Activated gamma-delta T cell treated with anti-CD3 and anti-CD28 coated beads, Interleukin-2, amount 50 U/mL, for 16 hours (primary cell): Measurements from ENCODE around the gene LRP5.

Experiments
- DNase-seq: peaks from one replicate; pipeline ENCODE4 v3.0.0-alpha.2; 2020; ENCODE audit warnings: low read depth

Gene LRP5

DNA sequence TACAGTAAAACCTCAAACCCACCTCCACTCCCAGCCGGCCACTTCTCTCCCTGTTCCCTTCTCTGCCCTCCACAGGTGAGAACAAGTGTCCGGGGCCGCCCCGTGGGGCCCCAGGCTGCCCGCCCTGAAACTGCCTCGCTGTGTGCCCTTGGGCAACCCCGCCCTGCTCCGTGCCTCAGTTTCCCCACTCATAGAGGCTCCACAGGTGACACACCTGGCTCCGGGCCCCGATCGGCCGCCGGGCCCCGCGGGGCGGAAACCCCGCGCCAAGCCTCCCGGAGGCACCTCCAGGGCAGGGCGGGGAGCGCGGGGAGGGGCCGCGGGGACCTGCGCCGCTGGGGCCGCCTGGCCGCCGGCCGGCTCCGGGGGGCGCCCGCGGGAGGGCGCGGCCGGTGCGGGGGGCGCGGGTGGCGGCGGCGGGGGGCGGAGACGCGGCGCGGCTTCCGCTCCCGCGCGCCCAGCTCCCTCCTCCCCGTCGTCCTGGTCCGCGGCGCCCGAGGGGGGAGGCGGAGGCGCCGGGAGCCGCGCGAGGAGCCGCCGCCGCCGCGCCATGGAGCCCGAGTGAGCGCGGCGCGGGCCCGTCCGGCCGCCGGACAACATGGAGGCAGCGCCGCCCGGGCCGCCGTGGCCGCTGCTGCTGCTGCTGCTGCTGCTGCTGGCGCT, at the start of gene LRP5:
Gene LRP5, plus strand, starts transcription at position 475 of the 663 bp plus-strand sequence. Its CDS starts 124 bp downstream, at position 599.
- DNase-seq: no peak

DNA sequence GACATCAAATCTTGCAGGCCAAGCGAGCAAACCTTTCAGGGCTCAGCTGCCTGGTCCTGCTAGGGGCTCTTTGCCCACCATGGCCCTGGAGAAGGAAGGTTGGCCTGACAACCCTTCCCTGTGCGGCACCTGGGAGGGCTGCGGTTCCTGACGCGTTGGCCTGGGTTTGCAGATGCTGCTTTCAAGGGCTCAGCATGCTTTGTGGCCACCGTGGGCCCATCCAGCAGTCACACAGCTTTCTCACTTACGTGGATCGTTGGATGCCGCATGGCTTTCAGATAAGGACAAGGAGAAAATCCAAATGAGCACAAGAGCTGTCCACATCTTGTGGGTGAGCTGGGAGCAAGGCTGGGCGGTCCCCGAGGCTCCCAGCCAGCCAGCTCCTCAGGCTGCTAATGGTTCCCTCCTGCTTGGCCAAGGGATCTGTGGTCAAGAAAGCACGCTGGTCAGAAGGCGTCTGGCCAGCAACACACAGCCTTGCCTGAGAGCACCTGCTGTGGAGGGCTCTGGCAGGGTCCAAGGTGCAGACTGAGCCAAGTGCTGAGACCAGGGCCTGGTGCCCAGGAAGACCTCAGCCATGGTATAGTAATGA, 48.9 kb upstream of the LRP5 start:
- no peak for DNase-seq

DNA sequence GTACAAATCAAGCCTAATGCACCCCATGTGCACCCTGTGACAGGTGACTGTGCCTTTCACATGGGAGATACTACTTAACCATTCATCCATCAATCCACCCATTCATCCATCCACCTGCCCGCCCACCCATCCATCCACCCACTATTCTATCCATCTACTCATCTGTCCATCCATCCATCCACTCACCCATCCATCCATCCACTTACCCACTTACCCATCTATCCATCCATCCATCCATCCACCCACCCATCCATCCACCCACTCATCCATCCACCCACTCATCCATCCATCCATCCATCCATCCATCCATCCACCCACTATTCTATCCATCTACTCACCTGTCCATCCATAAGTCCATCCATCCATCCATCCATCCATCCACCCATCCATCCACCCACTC, 48.1 kb upstream of the LRP5 start:
- no peak for DNase-seq

DNA sequence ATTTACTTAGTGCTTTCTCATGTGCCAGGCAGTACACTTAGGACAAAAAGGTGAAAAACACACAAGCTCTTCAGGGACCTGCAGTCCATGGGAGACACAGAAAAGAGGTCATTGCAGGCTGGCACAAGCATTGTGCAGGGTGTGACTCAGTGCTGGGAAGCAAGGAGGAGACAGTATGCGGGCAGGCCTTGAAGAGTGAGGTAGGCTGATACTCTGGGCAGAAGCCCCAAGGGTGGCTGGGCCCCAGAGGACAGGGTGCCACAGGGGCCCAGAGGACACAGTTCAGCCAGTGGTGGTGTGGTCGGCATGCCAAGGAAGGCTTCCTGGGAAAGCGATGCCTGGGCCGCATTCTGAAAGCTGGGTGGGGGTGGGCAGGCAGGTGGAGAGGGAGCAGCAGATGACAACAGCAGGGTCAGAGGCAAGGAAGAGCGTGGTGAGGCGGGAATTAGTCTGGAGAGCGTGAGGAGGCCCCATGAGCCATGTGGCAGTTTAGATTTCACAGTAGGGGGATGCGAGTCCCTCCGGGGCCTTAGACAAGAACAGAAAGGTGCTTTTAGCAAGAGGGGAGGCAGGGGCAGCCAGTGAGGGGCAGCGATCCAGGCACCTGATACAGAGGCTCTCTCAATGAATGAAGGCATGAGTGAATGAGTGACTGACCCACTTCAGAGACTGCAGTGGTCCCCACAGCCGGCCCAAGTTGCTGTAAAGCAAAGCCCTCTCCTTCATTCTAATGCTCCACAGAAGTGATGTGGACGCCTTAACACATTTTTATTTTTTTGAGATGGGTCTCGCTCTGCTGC, 47.5 kb upstream of the LRP5 start:
- DNase-seq: no peak

DNA sequence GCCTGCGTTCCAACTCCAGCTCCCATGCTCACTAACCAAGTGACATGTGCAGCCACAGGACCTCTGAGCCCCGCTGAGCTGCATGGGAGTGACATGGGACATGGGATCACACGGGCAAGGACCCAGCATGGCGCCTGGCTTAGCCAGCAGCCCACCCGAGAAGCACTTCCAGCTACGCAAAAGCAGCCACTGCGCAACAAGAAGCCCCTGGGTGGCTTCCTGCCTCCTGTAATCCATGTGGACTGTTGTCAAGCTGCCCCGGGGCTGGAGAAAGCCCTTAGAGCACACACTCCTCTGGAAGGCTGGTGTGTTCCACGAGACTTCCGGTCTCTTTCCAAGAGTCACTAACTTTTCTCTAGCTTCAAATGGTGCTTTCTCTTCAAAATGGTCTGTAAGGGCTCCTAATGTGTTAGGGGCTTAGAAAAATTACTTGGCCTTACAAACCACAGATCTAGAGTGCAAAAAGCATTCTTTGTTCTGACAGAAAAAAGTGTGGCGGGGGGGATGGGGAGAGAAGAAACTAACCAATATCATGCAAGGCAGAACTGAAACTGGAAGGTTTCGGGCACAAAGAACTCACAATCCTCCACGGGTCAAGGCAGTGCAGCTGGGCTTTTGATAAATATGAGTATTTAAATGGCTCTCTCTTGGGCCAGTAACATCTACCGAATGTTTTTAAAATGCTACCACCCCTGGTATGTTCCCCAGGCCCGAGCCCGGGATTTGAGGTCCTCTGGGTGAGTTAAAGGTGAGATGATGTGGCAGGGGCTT, 46.1 kb upstream of the LRP5 start:
- no peak for DNase-seq

DNA sequence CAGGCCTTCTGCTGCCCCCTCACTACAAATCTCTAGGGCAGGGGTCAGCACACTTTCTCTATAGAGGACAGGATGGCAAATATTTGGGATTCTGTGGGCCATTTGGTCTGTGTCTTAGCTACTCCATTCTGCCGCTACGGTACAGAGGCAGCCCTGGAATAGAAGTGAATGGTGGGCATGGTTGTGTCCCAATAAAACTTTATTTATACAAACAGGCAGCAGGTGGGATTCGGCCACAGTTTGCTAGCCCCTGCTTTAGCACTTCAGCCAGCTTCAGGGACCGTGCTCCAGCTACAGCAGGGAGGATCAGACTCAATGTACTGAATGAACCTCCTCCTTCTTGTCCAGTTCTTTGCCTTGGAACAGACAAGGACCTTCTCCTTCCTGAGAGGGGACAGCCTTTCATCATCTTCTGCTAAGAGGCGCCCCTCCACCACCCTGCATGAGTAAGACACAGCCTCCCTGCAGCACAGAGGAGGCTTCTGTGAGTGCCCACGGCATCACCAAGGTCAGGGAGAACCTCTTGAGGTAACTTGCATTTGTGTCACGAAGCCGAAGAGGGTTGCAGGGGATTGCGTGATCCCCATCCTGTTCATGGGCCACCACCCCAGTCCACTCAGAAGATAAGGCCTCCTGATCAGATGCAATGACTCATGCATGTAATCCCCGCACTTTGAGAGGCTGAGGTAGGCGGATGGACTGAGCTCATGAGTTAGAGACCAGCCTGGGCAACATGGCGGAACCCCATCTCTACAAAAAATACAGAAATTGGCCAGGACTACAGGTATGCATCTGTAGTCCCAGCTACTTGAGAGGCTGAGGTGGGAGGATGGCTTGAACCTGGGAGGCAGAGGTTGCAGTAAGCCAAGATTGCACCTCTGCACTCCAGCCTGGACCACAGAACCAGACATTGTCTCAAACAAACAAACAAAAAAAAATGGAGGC, 45.2 kb upstream of the LRP5 start:
- no peak for DNase-seq

DNA sequence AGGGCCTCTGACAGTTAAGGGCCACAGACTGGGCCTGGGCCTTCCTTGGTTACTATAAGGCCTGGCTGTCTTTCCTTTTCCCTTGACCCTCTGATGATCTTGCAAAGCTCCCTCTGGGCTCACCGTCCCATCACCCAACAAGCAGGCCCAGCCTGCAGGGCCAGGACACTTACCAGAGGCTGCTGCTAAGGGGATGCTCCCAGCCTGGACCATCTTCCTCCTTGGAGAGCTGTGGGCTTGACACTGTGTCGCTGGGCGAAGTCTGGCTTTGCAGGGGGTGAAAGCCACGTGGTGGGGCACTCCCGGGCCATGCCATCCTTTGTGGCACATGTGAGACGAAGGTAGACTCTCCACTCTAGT, 44.5 kb upstream of the LRP5 start:
- DNase-seq: no peak

DNA sequence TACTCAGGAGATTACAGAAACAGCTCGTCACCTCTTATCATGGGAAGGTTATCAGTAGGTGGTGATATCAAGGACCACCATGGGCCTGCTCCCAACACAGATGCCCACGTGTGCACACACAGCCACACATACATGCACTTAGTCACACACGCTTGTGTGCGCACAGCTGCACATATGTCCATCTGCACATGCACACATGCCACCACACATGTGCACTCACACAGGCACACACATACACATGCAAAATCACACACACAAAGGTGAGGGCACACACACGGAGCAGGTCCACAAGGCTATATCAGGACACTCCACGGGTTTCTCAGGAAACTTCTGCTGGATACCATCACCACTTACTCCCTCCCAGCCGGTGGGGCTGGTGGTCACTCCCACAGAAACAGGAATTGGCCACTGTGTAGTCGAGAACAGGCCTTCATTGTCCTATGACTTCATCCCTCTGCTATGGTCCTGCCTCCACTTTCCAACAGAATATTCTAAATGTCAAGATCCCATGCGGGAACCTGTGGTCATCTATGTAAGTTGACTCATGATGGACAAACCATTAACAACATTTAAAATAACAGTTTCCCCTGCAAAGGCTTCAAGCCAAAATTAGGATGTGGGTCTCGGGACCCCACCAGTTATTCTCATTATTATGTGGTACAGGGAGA, 42.8 kb upstream of the LRP5 start:
- DNase-seq: no peak

DNA sequence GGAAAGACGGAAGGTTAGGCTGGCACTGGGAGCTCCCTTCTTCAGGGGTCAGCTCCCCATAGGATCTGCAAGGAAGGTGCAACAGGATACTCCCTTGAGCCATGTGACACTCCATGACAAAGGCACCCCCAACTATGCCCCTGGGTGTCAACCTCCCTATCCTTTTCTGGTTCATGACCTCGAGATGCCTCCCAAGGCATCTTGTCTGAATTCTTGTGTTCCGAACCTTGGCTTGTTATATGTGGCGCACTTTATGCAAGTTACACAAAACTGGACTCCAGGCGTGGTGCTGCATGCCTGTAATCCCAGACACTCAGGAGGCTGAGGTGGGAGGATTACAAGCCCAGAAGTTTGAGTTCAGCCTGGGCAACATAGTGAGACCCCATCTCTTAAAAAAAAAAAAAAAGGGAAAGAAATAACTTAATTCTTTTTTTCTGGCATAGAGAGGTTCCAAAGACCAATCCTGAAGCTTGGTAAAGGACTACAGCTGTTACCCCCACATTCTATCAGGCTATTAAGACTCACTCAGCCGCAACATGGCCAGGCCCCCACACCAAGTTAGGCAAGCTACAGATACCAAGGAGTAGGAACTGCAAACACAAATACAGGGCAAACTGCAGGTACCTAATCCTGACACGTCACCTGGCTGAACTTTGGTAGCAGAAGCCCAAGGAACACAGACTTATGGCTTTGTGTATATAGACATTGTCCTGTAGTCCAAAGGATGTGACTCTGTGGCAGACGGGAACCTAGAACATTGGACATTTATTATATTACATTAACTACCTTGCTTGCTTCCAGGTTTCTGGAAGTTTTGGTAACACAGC, 42.0 kb upstream of the LRP5 start:
- DNase-seq: no peak

DNA sequence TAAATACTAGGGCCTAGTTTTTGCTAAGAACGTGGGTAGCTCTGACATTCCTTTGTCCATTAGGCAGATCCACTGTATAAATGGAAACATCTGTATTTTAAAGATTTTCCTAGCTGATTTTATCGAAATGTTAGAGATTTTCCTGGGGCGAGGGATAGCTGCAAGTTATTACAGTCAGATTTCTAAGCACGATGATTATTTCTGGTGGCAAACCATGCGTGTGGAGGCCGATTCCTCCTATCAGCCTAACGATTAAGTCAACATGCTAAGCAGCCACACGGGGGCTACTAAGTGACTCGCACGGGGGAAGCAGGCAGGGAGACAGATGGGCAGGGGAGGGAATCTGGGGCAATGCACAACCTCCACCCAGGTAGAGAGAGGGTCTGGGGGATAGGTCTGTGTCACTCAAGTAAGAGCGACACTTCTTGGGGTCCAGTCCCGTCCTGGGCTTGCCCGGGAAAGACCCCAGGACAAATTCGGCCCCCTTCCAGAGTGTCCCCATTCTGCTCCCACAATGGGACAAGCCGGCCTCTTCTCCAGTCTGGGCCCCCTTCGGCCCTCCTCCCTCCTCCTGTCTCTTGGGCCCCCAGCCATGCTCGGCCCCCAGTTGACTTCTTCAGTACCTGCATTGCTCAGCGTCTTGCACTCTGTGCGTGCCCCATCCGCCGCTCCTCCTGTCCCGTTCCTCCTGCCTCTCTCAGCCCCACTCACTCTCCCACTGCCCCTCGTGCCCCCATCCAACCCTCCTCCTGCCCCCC, 41.2 kb upstream of the LRP5 start:
- peak; percentile 29 for DNase-seq

DNA sequence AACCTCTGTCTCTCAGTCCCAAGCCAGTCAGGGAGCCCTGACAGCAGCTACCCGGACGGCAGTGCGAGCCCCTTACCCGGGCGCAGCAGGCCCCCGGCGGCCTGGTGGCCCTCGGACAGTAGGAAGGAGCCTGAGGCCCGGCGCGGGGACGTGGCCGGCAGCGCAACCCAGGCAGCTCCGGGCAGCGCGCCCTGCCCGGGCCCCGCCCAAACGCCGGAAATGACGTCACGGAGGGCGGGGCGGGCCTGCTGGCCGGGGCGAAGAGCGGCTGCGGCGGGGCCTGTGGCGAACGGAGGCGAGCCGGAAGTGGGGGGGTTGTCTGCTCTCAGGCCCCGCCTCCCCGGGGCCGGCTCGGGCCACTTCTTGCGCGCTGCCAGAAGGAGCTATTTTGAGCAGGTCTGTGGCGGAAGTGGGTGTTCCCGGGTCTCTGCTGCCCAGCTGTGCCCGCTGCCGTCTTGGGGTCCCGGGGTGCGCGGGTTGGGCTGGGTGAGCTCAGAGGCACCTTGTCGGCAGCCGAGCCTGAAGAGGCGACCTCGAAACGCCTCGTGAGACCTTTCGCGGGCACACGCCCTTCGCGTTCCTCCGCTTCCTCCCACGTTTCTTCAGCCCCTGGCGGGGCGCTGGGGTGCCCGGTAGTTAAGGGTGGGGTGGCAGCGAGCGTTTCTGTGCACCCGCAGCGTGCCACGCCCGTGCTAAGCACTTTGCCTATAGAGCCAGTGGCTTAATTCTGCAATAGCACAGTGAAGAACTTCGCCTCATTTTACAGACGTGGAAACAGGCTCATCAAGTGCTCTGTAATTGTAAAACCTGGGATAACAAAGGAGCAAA, 40.4 kb upstream of the LRP5 start, which contains the start of gene C11orf24:
Gene C11orf24, minus strand, starts transcription at position 193 of the 828 bp plus-strand sequence. CDS start 8,206 bp downstream, outside the sequence.
- peak; percentile 90 for DNase-seq

DNA sequence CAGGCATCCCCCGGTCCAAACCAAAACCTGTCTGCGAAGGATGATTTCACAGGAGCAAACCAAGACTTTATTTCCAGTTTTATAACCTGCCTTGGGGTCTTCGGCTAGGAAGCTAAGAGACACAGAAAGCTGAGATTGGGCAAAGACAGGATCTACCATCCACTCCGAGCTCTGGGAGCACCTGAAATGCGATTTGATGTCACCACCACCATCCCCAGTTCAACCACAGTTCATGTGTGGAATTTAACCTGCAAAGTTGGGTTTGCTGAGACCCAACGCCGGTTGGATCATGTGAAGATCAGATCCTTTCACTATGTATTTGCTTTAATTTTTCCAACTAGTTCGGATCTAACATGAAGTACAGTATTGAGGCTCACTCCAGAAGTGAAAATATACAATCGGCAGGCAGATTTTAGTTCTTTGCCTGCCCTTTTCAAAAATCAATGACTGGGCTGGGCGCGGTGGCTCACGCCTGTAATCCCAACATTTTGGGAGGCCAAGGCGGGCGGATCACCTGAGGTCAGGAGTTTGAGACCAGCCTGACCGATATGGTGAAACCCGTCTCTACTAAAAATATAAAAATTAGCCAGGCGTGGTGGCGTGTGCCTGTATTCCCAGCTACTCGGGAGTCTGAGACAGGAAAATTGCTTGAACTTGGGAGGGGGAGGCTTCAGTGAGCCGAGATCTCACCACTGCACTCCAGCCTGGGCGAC, 39.2 kb upstream of the LRP5 start:
- no peak for DNase-seq

DNA sequence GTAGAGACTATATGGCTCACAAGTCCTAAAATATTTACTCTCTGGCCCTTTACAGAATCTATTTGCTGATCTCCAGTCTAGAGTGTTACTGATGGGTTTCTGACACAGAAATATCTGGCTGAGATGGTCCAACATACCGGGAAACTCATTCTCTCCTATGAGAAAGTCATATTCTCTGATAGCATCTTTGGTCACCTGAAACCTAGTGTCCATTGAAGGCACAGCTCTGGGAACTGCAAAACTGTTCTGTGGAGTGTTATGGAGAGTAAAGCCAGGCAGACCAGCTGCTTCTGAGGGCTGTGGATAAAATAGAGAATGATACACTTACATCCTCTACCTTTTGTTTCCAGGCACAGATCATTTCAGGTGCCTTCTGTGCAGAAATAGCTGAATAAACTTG, 38.1 kb upstream of the LRP5 start:
- no peak for DNase-seq

DNA sequence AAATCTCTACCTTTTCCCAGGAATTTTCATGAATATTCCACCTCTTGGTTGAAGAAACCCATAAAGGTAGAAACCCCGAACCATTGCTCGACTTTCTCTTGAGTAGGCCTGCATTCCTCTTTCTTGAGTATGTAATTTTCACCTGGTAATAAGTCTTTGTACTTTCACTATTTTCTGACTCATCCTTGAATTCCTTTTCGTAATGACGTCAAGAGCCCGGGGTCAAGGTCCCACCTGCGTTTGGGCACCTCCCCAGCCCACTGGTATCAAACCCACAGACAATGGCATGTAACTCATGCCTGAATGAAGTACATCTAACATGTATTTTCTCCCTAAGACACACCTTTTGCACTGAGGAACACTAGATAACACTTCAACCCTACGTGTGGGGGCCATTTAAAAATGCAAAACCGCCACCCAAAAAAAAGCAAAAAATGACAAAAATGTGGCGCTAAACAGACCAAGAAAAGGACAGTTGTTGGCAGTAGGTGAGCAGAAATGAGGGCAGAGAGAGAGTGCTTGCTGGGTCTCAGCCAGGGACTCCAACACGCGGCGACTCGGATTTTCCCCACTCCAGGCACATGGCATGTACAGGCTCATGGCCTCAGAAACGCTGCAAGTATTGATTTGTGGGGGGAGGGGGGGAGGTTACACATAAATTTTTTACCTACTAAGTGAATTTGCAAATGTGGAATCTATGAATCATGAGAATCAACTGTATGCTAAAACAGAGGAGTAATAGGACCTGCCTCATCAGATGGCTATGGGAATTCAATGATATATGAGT, 36.5 kb upstream of the LRP5 start:
- no peak for DNase-seq

DNA sequence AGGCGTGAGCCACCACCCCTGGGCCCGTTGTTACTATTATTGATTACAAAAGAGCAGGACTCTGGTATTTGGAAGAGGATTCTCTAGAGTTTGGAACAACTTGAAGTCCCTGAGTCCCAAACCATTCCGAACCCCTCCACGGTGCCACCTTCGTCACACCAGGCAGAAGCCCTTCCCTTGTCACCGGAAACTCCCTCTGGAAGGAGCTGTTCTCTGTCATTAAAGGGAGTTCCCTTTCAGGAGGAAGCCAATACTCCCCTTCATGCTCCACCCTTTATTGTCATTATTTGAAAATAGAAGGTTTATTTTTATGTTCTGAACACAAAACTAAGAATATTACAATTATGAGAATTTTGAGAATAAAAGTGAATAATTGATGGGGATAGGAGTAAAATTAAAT, 35.5 kb upstream of the LRP5 start:
- no peak for DNase-seq

DNA sequence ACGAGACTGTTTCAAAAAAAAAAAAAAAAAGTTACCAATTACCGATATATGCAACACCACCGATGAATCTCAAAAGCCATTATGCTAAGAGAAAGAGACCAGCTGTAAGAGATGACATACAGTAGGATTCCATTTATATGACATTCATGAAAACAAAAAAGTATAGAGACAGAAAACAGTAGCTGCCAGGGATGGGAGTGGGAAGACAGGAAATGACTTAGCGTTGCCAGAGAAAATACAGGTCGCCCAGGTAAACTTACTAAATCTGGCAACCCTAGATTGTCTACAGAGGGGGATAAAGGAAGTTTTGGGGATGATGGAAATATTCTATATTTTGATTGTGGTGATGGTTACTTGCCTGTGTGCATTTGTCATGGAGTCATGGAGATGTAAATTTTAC, 32.7 kb upstream of the LRP5 start:
- DNase-seq: no peak
